CD4-positive, alpha-beta T cell (primary cell): Measurements from ENCODE around the gene SORL1-AS1.

Source experiments
- ATAC-seq: fragments of 200-7000 bp; cut with Tn5 transposase; one replicate; pipeline ENCODE4 v1.10.0; 2022; ENCODE audit warnings: mild to moderate bottlenecking; ENCODE audit not compliant: poor library complexity
- CTCF ChIA-PET: fragments of 350-600 bp; sonication (Branson Sonifier 250); formaldehyde crosslinking; loops from one replicate; lab custom pipeline; 2021; ENCODE audit warnings: antibody characterized with exemption, inconsistent platforms; lab: Charles Lee
- POLR2A ChIA-PET: fragments of 350-600 bp; sonication (Branson Sonifier 250); formaldehyde crosslinking; loops from one replicate; lab custom pipeline; 2021; ENCODE audit warnings: antibody characterized with exemption, inconsistent platforms; lab: Charles Lee
- DNase-seq, 14 experiments: peaks; one replicate each; pipeline ENCODE4 v3.0.0-alpha.2; 2013 to 2020; ENCODE audit warnings: mixed read lengths in 2 of 14
- H3K27ac ChIP-seq, 2 donors: one replicate each; pipeline versions ENCODE4 v1.5.1 to v1.7.0; 2013; ENCODE audit warnings: low read length in 2 of 2, low read depth in 1 of 2, mild to moderate bottlenecking in 1 of 2
- H3K27me3 ChIP-seq, 2 experiments: 1 replicate in 1 of 2; 2 replicates in 1 of 2; pipeline versions ENCODE4 v1.6.1 to v1.7.0; 2013; ENCODE audit warnings: low read length in 2 of 2, control low read depth in 1 of 2, mild to moderate bottlenecking in 1 of 2, moderate library complexity in 1 of 2; ENCODE audit not compliant: insufficient read depth in 2 of 2, control insufficient read depth in 1 of 2
- H3K36me3 ChIP-seq: one replicate; pipeline ENCODE4 v1.6.1; 2013; ENCODE audit warnings: low read length, control low read depth; ENCODE audit not compliant: insufficient read depth
- H3K4me1 ChIP-seq: one replicate; pipeline ENCODE4 v1.6.1; 2013; ENCODE audit warnings: low read length, control low read depth; ENCODE audit not compliant: insufficient read depth
- H3K4me3 ChIP-seq: one replicate; pipeline ENCODE4 v1.5.1; 2013; ENCODE audit warnings: mild to moderate bottlenecking, low read length, moderate library complexity
- H3K9me3 ChIP-seq, 2 experiments: 1 replicate in 1 of 2; 2 replicates in 1 of 2; pipeline versions ENCODE4 v1.6.1 to v1.7.0; 2013; ENCODE audit warnings: low read length in 2 of 2, mild to moderate bottlenecking in 2 of 2, control low read depth in 1 of 2, moderate library complexity in 1 of 2; ENCODE audit not compliant: control insufficient read depth in 1 of 2, insufficient read depth in 1 of 2
- H3K27ac Mint-ChIP-seq: one replicate; pipeline ENCODE4 v1.8.0; 2020; ENCODE audit warnings: mixed read lengths
- H3K27me3 Mint-ChIP-seq: one replicate; pipeline ENCODE4 v1.8.0; 2021; ENCODE audit warnings: mixed read lengths
- H3K36me3 Mint-ChIP-seq: one replicate; pipeline ENCODE4 v1.8.0; 2021; ENCODE audit warnings: low read depth, mixed read lengths
- H3K4me1 Mint-ChIP-seq: one replicate; pipeline ENCODE4 v1.8.0; 2021; ENCODE audit warnings: low read depth, mixed read lengths
- H3K4me3 Mint-ChIP-seq: one replicate; pipeline ENCODE4 v1.8.0; 2020; ENCODE audit warnings: mild to moderate bottlenecking, mixed read lengths
- H3K9me3 Mint-ChIP-seq: one replicate; pipeline ENCODE4 v1.8.0; 2020; ENCODE audit warnings: mixed read lengths
- CTCF ChIP-seq: fragments of 200-600 bp; IDR thresholded peaks from one replicate; pipeline ENCODE4 v1.8.0; 2022; ENCODE audit warnings: antibody characterized with exemption, mild to moderate bottlenecking
- intact Hi-C, 2 experiments: fragments of 100-400 bp; cut with DNase I in 1 of 2; cut with micrococcal nuclease in 1 of 2; formaldehyde crosslinking; loops; one replicate each; pipeline versions ENCODE4 v1.15.1 to v1.9.0; 2023 to 2025; cut with DNase I, micrococcal nuclease

The SORL1-AS1 gene

GRCh38 chr11:121418625-121419114 is 34.1 kb downstream of the SORL1-AS1 start:
- Histone ChIP-seq H3K27me3 (no peaks in the 10 kb centered on the region), H3K4me1 (peaks cover 64% of the 10 kb centered on the region), H3K36me3 (no peaks in the 10 kb centered on the region), H3K27ac (peak overlapping the region in 1 of 2 donors; percentile 81), H3K9me3 (no peaks in the 10 kb centered on the region), H3K4me3 (no peak overlapping the region)
- intact Hi-C loops, result no loop called here
- DNase-seq (peak in 13 of 14 experiments; percentile 22 to 92 (median 51)), ATAC-seq (peak; percentile 84)
- H3K36me3 Mint-ChIP-seq, result no peaks in the 10 kb centered on the region
- H3K4me3 Mint-ChIP-seq, result peak overlapping the region; percentile 63
- ChIA-PET POLR2A (interaction anchor here (7.2 kb wide), 1 partner anchor 31 kb away, joined by 128 read pairs; the partner anchor contains the start of genes SORL1 and SORL1-AS1), CTCF (no interaction called here)
- H3K9me3 Mint-ChIP-seq, result peaks cover 5% of the 10 kb centered on the region
- peaks cover 85% of the 10 kb centered on the region for H3K4me1 Mint-ChIP-seq
- peak overlapping the region; percentile 96 for H3K27ac Mint-ChIP-seq
- TF ChIP-seq CTCF, result no peak
- no peaks in the 10 kb centered on the region for H3K27me3 Mint-ChIP-seq

GRCh38 chr11:121417607-121418006 is 35.2 kb downstream of the SORL1-AS1 start:
- Histone ChIP-seq H3K36me3 (no peaks in the 10 kb centered on the region), H3K4me1 (peaks cover 59% of the 10 kb centered on the region), H3K27me3 (no peaks in the 10 kb centered on the region), H3K9me3 (no peaks in the 10 kb centered on the region), H3K27ac (peak overlapping the region; percentile 47 to 81), H3K4me3 (no peak overlapping the region)
- Mint-ChIP-seq H3K4me1 (peaks cover 80% of the 10 kb centered on the region), H3K4me3 (peak overlapping the region; percentile 9), H3K9me3 (peaks cover 5% of the 10 kb centered on the region), H3K36me3 (no peaks in the 10 kb centered on the region), H3K27me3 (no peaks in the 10 kb centered on the region), H3K27ac (peak overlapping the region; percentile 96)
- TF ChIP-seq CTCF, result no peak
- DNase-seq (no peak), ATAC-seq (no peak)
- ChIA-PET POLR2A (interaction anchor here (0.6 to 7.2 kb wide), 9 partner anchors 8 to 125 kb away, joined by 3 to 128 read pairs (median 6); partner anchors contain the start of genes SC5D, SORL1 and SORL1-AS1), CTCF (interaction anchor here (1.4 kb wide), 1 partner anchor 10 kb away, joined by 6 read pairs; no protein-coding TSS in a partner anchor)
- intact Hi-C loops, result loop anchor here in 1 of 2 experiments (2.0 kb wide), 1 partner anchor 39 kb away; no protein-coding TSS in a partner anchor

- H3K9me3 Mint-ChIP-seq, result peaks cover 3% of the 10 kb centered on the region
- H3K9me3 ChIP-seq, result no peaks in the 10 kb centered on the region
- no peak overlapping the region for H3K4me3 ChIP-seq
- H3K27me3 Mint-ChIP-seq, result no peaks in the 10 kb centered on the region
- DNase-seq, result peak; percentile 1 to 80 (median 40)
- H3K4me1 Mint-ChIP-seq, result peaks cover 75% of the 10 kb centered on the region
- ATAC-seq, result peak; percentile 25
- peak overlapping the region; percentile 47 to 81 for H3K27ac ChIP-seq
- intact Hi-C loops, result loop anchor here in 1 of 2 experiments (2.0 kb wide), 1 partner anchor 38 kb away; no protein-coding TSS in a partner anchor
- ChIA-PET CTCF (interaction anchor here (1.4 kb wide), 1 partner anchor 10 kb away, joined by 6 read pairs; no protein-coding TSS in a partner anchor), POLR2A (interaction anchor here (0.6 to 7.2 kb wide), 9 partner anchors 10 to 125 kb away, joined by 3 to 128 read pairs (median 4); partner anchors contain the start of genes SC5D, SORL1 and SORL1-AS1)
- peaks cover 59% of the 10 kb centered on the region for H3K4me1 ChIP-seq
- no peaks in the 10 kb centered on the region for H3K36me3 Mint-ChIP-seq
- TF ChIP-seq CTCF, result no peak
- peak overlapping the region; percentile 9 for H3K4me3 Mint-ChIP-seq
- H3K27me3 ChIP-seq, result no peaks in the 10 kb centered on the region
- H3K27ac Mint-ChIP-seq, result peak overlapping the region; percentile 96
- H3K36me3 ChIP-seq, result no peaks in the 10 kb centered on the region
These were observed 35.7 kb downstream of the SORL1-AS1 start for GRCh38 chr11:121417055-121417551.
